ENCODE data around the gene NPIPB8.
"Not testable (repeated sequence)": the region's sequence is repeated elsewhere in the genome, so short reads cannot be mapped to it uniquely, and the experiment has no call there.

DNA sequence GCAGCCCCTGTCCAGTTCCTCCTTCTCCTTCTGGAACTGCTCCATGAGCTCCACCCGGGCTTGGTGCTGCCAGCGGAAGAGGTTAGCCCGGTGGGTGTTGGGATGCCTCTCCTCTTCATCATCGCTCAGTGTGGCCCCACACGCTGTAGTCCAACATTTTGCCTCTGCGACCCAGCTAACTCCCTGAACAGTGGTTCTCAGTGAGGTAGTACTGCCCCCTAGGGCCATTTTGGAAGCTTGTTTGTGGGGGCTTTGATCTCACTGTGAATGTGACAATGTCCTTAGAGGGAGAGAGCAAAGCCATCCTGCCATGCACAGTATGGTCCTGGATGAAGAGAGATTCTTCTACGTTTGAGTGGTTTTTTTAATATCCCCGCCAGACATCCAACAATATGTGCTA, 63.5 kb downstream of the NPIPB8 start:
- not testable (repeated sequence) for TF ChIP-seq YY1 (IDR thresholded peaks at IDR 0.05; ENCODE audit: insufficient read depth, insufficient read length); ZNF274 (IDR thresholded peaks at IDR 0.05; ENCODE audit: low read depth, low read length)

All from NT2/D1 (cell line).